Neural progenitor cell (in vitro differentiated cells): ENCODE results near the gene THRB.

Experiments used
- CTCF ChIP-seq: fragments of 200-600 bp; sonication (generic); IDR thresholded peaks from 2 replicates; pipeline ENCODE4 v1.5.1; 2017; ENCODE audit warnings: antibody characterized with exemption, mild to moderate bottlenecking
- EZH2 ChIP-seq: fragments of 200-600 bp; sonication (generic); IDR thresholded peaks from 2 replicates; pipeline ENCODE4 v1.6.1; 2017; ENCODE audit warnings: antibody characterized with exemption, mild to moderate bottlenecking, moderate library complexity
- EZH2phosphoT487 ChIP-seq: fragments of 200-600 bp; sonication (generic); IDR thresholded peaks from 2 replicates; pipeline ENCODE4 v1.6.1; 2017; ENCODE audit warnings: antibody characterized with exemption

GRCh38 chr3:24359102-24359501 is 135.5 kb downstream of the THRB start:
- TF ChIP-seq EZH2phosphoT487: no peak
- TF ChIP-seq EZH2: no peak
- no peak for TF ChIP-seq CTCF
